WTC11 (cell line): Measurements from ENCODE around the gene BIVM.

Experiments
- ATF3 ChIP-seq: sonication (generic); formaldehyde crosslinking; conservative IDR thresholded peaks from 2 replicates; pipeline ENCODE4 v1.8.1; 2022; ENCODE audit warnings: mild to moderate bottlenecking, missing genetic modification reagents
- CTCF ChIP-seq: fragments of 200-600 bp; IDR thresholded peaks from 2 replicates; pipeline ENCODE4 v1.8.0; 2022; ENCODE audit warnings: antibody characterized with exemption
- FOXJ3 ChIP-seq: sonication (generic); formaldehyde crosslinking; IDR thresholded peaks from 2 replicates; pipeline ENCODE4 v1.9.0; 2021; ENCODE audit warnings: missing genetic modification reagents, mild to moderate bottlenecking, borderline replicate concordance
- GRHL2 ChIP-seq: fragments of 250-450 bp; sonication (Bioruptor Pico); IDR thresholded peaks from 2 replicates; pipeline ENCODE4 v1.8.0; 2022; ENCODE audit warnings: mild to moderate bottlenecking, moderate library complexity; ENCODE audit not compliant: insufficient replicate concordance, severe bottlenecking
- MLX ChIP-seq: sonication (generic); formaldehyde crosslinking; IDR thresholded peaks from 2 replicates; pipeline ENCODE4 v1.8.1; 2023; ENCODE audit warnings: mild to moderate bottlenecking, missing genetic modification reagents, moderate library complexity
- MXD4 ChIP-seq: fragments of 250-450 bp; sonication (Bioruptor Pico); IDR thresholded peaks from 2 replicates; pipeline ENCODE4 v1.8.0; 2021; ENCODE audit warnings: mild to moderate bottlenecking, moderate library complexity, borderline replicate concordance
- NR3C1 ChIP-seq: sonication (generic); formaldehyde crosslinking; conservative IDR thresholded peaks from 2 replicates; pipeline ENCODE4 v1.8.1; 2023; ENCODE audit warnings: low read depth, mild to moderate bottlenecking, missing genetic modification reagents

- TF ChIP-seq CTCF (no peak), GRHL2 (CRISPR knock-in tag) (no peak), NR3C1 (CRISPR knock-in tag) (no peak), MLX (CRISPR knock-in tag) (no peak), MXD4 (CRISPR knock-in tag) (no peak), FOXJ3 (no peak), ATF3 (CRISPR knock-in tag) (no peak)
Observed at GRCh38 chr13:102872131-102872530, 73.2 kb downstream of the BIVM start.
